Kidney (tissue), 14 donors: ENCODE results near the gene CCDC141. TPM values are rescaled to one million over a fixed set of nuclear protein-coding genes. Genes with fewer than 3 reads are reported as not detected.

Experiments
- DNase-seq, 5 donors: peaks; one replicate each; pipeline ENCODE4 v3.0.0-alpha.2; 2013 to 2020
- FAIRE-seq: peaks from 2 replicates; lab custom pipeline; 2012; peaks lifted over from hg19 to GRCh38; lab: Jason Lieb, UNC
- H3K27ac ChIP-seq, 2 donors: one replicate each; pipeline ENCODE4 v1.7.0; 2013; ENCODE audit warnings: low read depth in 2 of 2, low read length in 2 of 2, inconsistent platforms in 1 of 2
- H3K27me3 ChIP-seq: one replicate; pipeline ENCODE4 v1.7.1; 2013; ENCODE audit warnings: low read length, inconsistent platforms; ENCODE audit not compliant: control insufficient read depth, insufficient read depth
- H3K36me3 ChIP-seq, 3 donors: one replicate each; pipeline versions ENCODE4 v1.7.0 to v1.7.1; 2013; ENCODE audit warnings: low read length in 3 of 3, control low read depth in 1 of 3, inconsistent platforms in 1 of 3; ENCODE audit not compliant: insufficient read depth in 3 of 3, control insufficient read depth in 2 of 3
- H3K4me1 ChIP-seq, 3 donors: one replicate each; pipeline versions ENCODE4 v1.7.0 to v1.7.1; 2013; ENCODE audit warnings: low read length in 3 of 3, inconsistent platforms in 1 of 3, low read depth in 1 of 3; ENCODE audit not compliant: control insufficient read depth in 2 of 3, insufficient read depth in 2 of 3
- H3K4me3 ChIP-seq, 3 donors: one replicate each; pipeline versions ENCODE4 v1.7.0 to v1.8.1; 2013; ENCODE audit warnings: low read length in 3 of 3, control low read depth in 1 of 3, inconsistent platforms in 1 of 3
- H3K9ac ChIP-seq, 3 donors: one replicate each; pipeline versions ENCODE4 v1.7.0 to v1.7.1; 2013; ENCODE audit warnings: low read length in 3 of 3, control low read depth in 1 of 3, inconsistent platforms in 1 of 3
- H3K9me3 ChIP-seq, 3 donors: one replicate each; pipeline versions ENCODE4 v1.7.0 to v1.7.1; 2013; ENCODE audit warnings: low read length in 3 of 3, control low read depth in 1 of 3, inconsistent platforms in 1 of 3; ENCODE audit not compliant: control insufficient read depth in 2 of 3, insufficient read depth in 1 of 3
- CTCF ChIP-seq: IDR thresholded peaks from 3 replicates; pipeline ENCODE4 v1.5.1; 2012; ENCODE audit warnings: mild to moderate bottlenecking, moderate library complexity, borderline replicate concordance; ENCODE audit not compliant: insufficient read depth; ENCODE audit errors: extremely low read depth
- intact Hi-C: fragments of 100-400 bp; cut with DNase I; formaldehyde crosslinking; loops from one replicate; pipeline ENCODE4 v1.11.1; 2022
- polyA plus RNA-seq: library from polyadenylated mRNA; stranded (reverse); fragments of 350-450 nt; fragmentation: Illumina TruSeq; extraction: RNeasy Lipid Tissue Mini Kit (QIAGEN cat#74804); gene quantifications from one replicate; pipeline ENCODE4 v1.2.3, GENCODE V29; 2014; ENCODE audit warnings: low read depth, low replicate concordance; ENCODE audit not compliant: insufficient read depth
- total RNA-seq: library from RNA; stranded (reverse); fragmentation: NEBNext Ultra II Directional; extraction: Animal tissue kit (Norgen Biotek cat#: 25700); gene quantifications from one replicate; pipeline ENCODE4 v1.2.1, GENCODE V29; 2021
- donor health status: control.
- donor health status: control.
- donor health status: control.
- donor health status: control.
- donor health status: control.
- donor health status: DM: yes; HTN: yes; CAD: no.
- donor health status: Normal renal cell carcinoma (clear cell type).

The CCDC141 gene
- total and polyA plus RNA-seq, 2 donors from 2014 or later, result 3.0 TPM; not detected in 1

DNA sequence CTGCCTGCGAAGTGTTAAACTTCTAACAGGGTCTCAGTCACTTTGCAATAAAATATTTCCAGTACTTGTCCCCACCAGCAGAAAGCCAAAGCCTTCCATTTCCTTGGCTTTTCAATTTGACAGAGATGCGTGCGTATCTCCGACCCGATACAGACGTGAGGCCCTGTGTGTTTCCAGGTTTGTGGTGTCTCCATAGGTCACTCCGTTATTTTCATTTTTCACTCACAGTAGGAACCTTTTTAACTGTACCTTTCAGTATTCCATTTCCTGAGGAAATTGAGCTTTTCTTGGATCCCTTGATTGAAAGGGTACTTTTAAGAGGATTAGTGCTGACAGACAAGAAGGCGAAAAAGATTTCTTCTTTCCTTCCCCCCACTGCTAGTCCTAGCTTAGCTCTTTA, 126.4 kb downstream of the CCDC141 start:
- FAIRE-seq, result no peak
- no peak overlapping the region for H3K4me3 ChIP-seq
- H3K9me3 ChIP-seq, result no peaks in the 10 kb centered on the region
- H3K9ac ChIP-seq, result no peak overlapping the region
- TF ChIP-seq CTCF, result no peak
- DNase-seq, result no peak
- H3K36me3 ChIP-seq, result no peaks in the 10 kb centered on the region
- no peaks in the 10 kb centered on the region for H3K27me3 ChIP-seq
- no peaks in the 10 kb centered on the region for H3K4me1 ChIP-seq
- H3K27ac ChIP-seq, result no peak overlapping the region
- intact Hi-C loops, result no loop called here

DNA sequence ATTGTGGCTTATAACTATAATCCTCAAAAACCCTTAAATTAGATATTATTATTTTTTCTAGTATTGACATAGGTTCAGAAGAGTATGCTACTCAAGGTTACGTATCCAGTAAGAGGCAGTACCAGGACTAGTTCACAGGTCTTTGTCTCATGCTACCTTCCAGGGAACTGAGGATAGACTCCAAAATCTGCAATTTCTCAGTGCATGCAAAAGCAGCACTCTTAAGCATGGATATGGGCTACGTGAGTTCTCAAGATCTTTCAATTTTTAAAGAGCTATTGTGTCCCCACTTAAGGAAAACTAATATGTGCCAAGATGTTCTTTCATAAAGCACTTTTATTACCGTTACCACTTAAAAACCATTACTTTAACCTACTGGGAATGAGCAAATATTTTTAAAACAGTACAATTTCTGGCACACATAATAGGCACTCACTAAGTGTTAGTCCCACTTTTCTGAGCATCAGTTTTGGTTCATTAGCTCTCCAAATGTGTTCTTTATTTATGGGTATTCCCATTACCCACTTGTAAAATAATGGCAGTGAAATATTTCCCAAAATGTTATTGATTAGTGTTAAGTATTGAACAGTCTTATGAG, 128.9 kb downstream of the CCDC141 start:
- intact Hi-C loops, result no loop called here
- no peak for DNase-seq

GRCh38 chr2:178917555-178917954, 132.4 kb downstream of the CCDC141 start:
- Histone ChIP-seq H3K4me1 (no peaks in the 10 kb centered on the region), H3K4me3 (no peak overlapping the region), H3K9ac (no peak overlapping the region), H3K27ac (no peak overlapping the region), H3K27me3 (no peaks in the 10 kb centered on the region), H3K9me3 (no peaks in the 10 kb centered on the region), H3K36me3 (no peaks in the 10 kb centered on the region)
- no peak for DNase-seq
- TF ChIP-seq CTCF, result no peak
- FAIRE-seq, result no peak
- intact Hi-C loops, result loop anchor here (10.0 kb wide), 1 partner anchor 123 kb away; no protein-coding TSS in a partner anchor

More for the DNA sequence above, 128.9 kb downstream of the CCDC141 start:
- FAIRE-seq, result no peak
- Histone ChIP-seq H3K36me3 (no peaks in the 10 kb centered on the region), H3K27me3 (no peaks in the 10 kb centered on the region), H3K9me3 (no peaks in the 10 kb centered on the region), H3K4me1 (no peaks in the 10 kb centered on the region), H3K4me3 (no peak overlapping the region), H3K9ac (no peak overlapping the region), H3K27ac (no peak overlapping the region)
- no peak for TF ChIP-seq CTCF
